ENCODE data around the gene PTPRT.

- no peak for TF ChIP-seq POLR2AphosphoS5 (IDR thresholded peaks at IDR 0.05; ENCODE audit: low read depth, low read length)
- TF ChIP-seq POLR2A (IDR thresholded peaks at IDR 0.05; ENCODE audit: low read depth, low read length) = no peak
These were observed 353.4 kb downstream of the PTPRT start for GRCh38 chr20:42836339-42836738.

Data from GM12892 (cell line).